ENCODE results near the gene KDM4D. TPM values are rescaled to one million over a fixed set of nuclear protein-coding genes. Genes with fewer than 3 reads are reported as not detected.

The KDM4D gene
- total and polyA plus RNA-seq, 9 of the 15 experiments (the other 6 are each of a cell fraction or from before 2014, with no cell fraction given) = 0.34 to 1.1 (median 0.50) TPM

DNA sequence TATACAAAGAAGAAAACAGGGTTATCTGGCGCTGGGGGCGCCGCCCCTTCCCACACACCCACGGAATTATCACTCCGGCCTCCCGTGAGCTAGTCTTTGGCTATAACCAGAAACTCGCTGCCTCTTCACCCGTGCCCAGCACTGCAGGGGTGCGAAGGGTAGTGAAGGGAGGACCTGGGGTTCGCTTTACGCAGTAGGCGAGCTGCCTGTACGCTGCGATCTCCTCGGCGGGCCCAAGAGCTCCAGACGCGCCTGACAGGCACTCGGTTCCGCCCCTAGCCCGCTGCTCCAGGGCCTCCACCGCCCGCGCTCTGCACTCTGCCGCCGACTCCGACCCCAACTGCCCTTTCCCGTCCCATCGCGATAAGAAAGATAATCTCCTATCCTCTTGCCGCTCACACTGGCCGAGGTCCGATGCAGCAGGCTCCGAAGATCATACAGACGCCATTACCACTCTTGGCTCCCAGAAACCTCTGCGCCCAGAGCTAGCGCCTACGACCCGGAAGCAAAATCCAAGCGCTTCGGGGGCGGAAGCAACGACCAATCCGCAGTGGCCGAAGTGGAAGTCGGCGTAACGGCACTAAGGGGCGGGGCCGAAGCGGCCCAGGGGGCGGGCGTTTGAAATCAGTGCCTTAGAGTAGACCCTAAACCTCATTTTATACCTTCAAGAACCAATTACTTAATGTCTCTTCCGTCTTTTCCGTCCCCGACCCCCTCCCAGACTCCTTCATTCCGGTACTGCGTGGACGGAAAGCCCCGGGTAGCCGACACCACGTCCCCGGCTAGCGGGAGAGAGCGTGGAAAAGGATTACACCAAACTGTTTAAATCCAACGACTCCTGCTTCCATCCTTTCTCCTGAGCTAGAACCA lies at the start of gene KDM4D, which contains the start of gene CWC15 (continued):
- TF ChIP-seq TFAM (CRISPR knock-in tag; conservative IDR thresholded peaks at IDR 0.05) (no peak), ZNF408 (CRISPR knock-in tag; IDR thresholded peaks at IDR 0.05; ENCODE audit: low read depth) (no peak), ZNF444 (CRISPR knock-in tag; IDR thresholded peaks at IDR 0.05) (no peak), KAT8 (IDR thresholded peaks at IDR 0.05; ENCODE audit: low read depth) (no peak), BRCA1 (IDR thresholded peaks at IDR 0.05) (no peak), BRCA1 (CRISPR knock-in tag; IDR thresholded peaks at IDR 0.05) (no peak), HDAC3 (IDR thresholded peaks at IDR 0.05; ENCODE audit: borderline replicate concordance, partially characterized antibody) (no peak), MYNN (IDR thresholded peaks at IDR 0.05) (no peak), MYNN (CRISPR knock-in tag; IDR thresholded peaks at IDR 0.05) (no peak), IRF2 (CRISPR knock-in tag; IDR thresholded peaks at IDR 0.05) (no peak), SIX5 (IDR thresholded peaks at IDR 0.05; ENCODE audit: borderline replicate concordance in 1 of 2, insufficient read depth in 1 of 2, low read depth in 1 of 2, low read length in 2 of 2) (peak in 1 of 2 experiments; percentile 37; a peak in 1 of 4 replicates), ZNF23 (CRISPR knock-in tag; IDR thresholded peaks at IDR 0.05) (no peak), SMAD4 (CRISPR knock-in tag; conservative IDR thresholded peaks at IDR 0.05) (no peak; the same call in 1 of the 2 replicates), MTF1 (CRISPR knock-in tag; IDR thresholded peaks at IDR 0.05; ENCODE audit: borderline replicate concordance) (no peak), SIN3A (IDR thresholded peaks at IDR 0.05; ENCODE audit: borderline replicate concordance in 2 of 2, control insufficient read depth in 1 of 2, low read depth in 2 of 2, low read length in 2 of 2) (peak in 1 of 2 experiments; percentile 59; a peak in 2 of 4 replicates), KLF6 (CRISPR knock-in tag; IDR thresholded peaks at IDR 0.05; ENCODE audit: borderline replicate concordance) (no peak), RCOR1 (IDR thresholded peaks at IDR 0.05; ENCODE audit: borderline replicate concordance in 1 of 2, low read depth in 2 of 2, low read length in 2 of 2) (no peak; a peak in 1 of 4 replicates)
- TF ChIP-seq, protein P1, sequence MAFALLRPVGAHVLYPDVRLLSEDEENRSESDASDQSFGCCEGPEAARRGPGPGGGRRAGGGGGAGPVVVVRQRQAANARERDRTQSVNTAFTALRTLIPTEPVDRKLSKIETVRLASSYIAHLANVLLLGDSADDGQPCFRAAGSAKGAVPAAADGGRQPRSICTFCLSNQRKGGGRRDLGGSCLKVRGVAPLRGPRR (CRISPR knock-in tag; IDR thresholded peaks at IDR 0.05) = no peak
- TF ChIP-seq, protein P2, sequence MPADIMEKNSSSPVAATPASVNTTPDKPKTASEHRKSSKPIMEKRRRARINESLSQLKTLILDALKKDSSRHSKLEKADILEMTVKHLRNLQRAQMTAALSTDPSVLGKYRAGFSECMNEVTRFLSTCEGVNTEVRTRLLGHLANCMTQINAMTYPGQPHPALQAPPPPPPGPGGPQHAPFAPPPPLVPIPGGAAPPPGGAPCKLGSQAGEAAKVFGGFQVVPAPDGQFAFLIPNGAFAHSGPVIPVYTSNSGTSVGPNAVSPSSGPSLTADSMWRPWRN (IDR thresholded peaks at IDR 0.05; ENCODE audit: low read depth) = no peak
- TF ChIP-seq, protein P3, sequence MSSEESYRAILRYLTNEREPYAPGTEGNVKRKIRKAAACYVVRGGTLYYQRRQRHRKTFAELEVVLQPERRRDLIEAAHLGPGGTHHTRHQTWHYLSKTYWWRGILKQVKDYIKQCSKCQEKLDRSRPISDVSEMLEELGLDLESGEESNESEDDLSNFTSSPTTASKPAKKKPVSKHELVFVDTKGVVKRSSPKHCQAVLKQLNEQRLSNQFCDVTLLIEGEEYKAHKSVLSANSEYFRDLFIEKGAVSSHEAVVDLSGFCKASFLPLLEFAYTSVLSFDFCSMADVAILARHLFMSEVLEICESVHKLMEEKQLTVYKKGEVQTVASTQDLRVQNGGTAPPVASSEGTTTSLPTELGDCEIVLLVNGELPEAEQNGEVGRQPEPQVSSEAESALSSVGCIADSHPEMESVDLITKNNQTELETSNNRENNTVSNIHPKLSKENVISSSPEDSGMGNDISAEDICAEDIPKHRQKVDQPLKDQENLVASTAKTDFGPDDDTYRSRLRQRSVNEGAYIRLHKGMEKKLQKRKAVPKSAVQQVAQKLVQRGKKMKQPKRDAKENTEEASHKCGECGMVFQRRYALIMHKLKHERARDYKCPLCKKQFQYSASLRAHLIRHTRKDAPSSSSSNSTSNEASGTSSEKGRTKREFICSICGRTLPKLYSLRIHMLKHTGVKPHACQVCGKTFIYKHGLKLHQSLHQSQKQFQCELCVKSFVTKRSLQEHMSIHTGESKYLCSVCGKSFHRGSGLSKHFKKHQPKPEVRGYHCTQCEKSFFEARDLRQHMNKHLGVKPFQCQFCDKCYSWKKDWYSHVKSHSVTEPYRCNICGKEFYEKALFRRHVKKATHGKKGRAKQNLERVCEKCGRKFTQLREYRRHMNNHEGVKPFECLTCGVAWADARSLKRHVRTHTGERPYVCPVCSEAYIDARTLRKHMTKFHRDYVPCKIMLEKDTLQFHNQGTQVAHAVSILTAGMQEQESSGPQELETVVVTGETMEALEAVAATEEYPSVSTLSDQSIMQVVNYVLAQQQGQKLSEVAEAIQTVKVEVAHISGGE (CRISPR knock-in tag; IDR thresholded peaks at IDR 0.05) = peak in 1 of 3 experiments; percentile 58; a peak in 2 of 6 replicates
- TF ChIP-seq, protein P4, sequence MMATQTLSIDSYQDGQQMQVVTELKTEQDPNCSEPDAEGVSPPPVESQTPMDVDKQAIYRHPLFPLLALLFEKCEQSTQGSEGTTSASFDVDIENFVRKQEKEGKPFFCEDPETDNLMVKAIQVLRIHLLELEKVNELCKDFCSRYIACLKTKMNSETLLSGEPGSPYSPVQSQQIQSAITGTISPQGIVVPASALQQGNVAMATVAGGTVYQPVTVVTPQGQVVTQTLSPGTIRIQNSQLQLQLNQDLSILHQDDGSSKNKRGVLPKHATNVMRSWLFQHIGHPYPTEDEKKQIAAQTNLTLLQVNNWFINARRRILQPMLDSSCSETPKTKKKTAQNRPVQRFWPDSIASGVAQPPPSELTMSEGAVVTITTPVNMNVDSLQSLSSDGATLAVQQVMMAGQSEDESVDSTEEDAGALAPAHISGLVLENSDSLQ (IDR thresholded peaks at IDR 0.05) = peak; percentile 49

Data from K562 (cell line).